A673 (cell line): Measurements from ENCODE around the gene SPATA3. TPM values are rescaled to one million over a fixed set of nuclear protein-coding genes. Genes with fewer than 3 reads are reported as not detected.

ENCODE experiments used
- BruUV-seq: library from RNA; stranded (reverse); fragments of 400-500 nt; replicated peaks from 2 replicates; lab custom pipeline; 2021; lab: Mats Ljungman, UMichigan
- CTCF ChIA-PET: fragments of 300-600 bp; sonication (Branson Sonifier 250); formaldehyde crosslinking; loops from one replicate; lab custom pipeline; 2022; ENCODE audit warnings: antibody characterized with exemption; lab: Charles Lee
- POLR2A ChIA-PET: fragments of 300-600 bp; sonication (Branson Sonifier 250); formaldehyde crosslinking; loops from one replicate; lab custom pipeline; 2022; ENCODE audit warnings: antibody characterized with exemption; ENCODE audit not compliant: low non-redundant PET; lab: Charles Lee
- DNase-seq: peaks from one replicate; pipeline ENCODE4 v3.0.0-alpha.2; 2015; ENCODE audit warnings: low spot score
- H3K27ac ChIP-seq: fragments of 200-600 bp; sonication (generic); 2 replicates; pipeline ENCODE4 v1.5.1; 2016; ENCODE audit warnings: mixed run types, low read depth, mild to moderate bottlenecking, mixed read lengths, antibody characterized with exemption, low read length; ENCODE audit not compliant: poor library complexity, severe bottlenecking
- H3K27me3 ChIP-seq: fragments of 200-600 bp; sonication (generic); replicated peaks from 2 replicates; pipeline ENCODE4 v1.6.1; 2017; ENCODE audit warnings: mixed run types, low read depth, mild to moderate bottlenecking, mixed read lengths, antibody characterized with exemption, low read length; ENCODE audit not compliant: insufficient read depth, poor library complexity
- H3K36me3 ChIP-seq: fragments of 200-600 bp; sonication (generic); 2 replicates; pipeline ENCODE4 v1.6.1; 2016; ENCODE audit warnings: mixed run types, mild to moderate bottlenecking, mixed read lengths, antibody characterized with exemption, low read length; ENCODE audit not compliant: insufficient read depth, poor library complexity, severe bottlenecking
- H3K4me1 ChIP-seq: fragments of 200-600 bp; sonication (generic); 2 replicates; pipeline ENCODE4 v1.6.1; 2017; ENCODE audit warnings: mixed run types, mild to moderate bottlenecking, mixed read lengths, antibody characterized with exemption, low read length; ENCODE audit not compliant: insufficient read depth, poor library complexity, severe bottlenecking
- H3K4me3 ChIP-seq: fragments of 200-600 bp; sonication (generic); 2 replicates; pipeline ENCODE4 v1.5.1; 2016; ENCODE audit warnings: low read depth, mixed run types, mild to moderate bottlenecking, mixed read lengths, low read length; ENCODE audit not compliant: poor library complexity, severe bottlenecking
- H3K9me3 ChIP-seq: fragments of 200-600 bp; sonication (generic); 2 replicates; pipeline ENCODE4 v1.6.1; 2016; ENCODE audit warnings: mixed run types, low read depth, mild to moderate bottlenecking, mixed read lengths, antibody characterized with exemption, low read length; ENCODE audit not compliant: poor library complexity, severe bottlenecking
- EZH2 ChIP-seq: fragments of 200-600 bp; sonication (generic); IDR thresholded peaks from 2 replicates; pipeline ENCODE4 v1.6.1; 2017; ENCODE audit warnings: borderline replicate concordance, low read depth, mild to moderate bottlenecking, mixed read lengths, antibody characterized with exemption, low read length; ENCODE audit not compliant: poor library complexity, severe bottlenecking
- intact Hi-C: fragments of 100-400 bp; cut with micrococcal nuclease; formaldehyde crosslinking; loops from one replicate; pipeline ENCODE4 v1.10.0; 2022; ENCODE audit not compliant: unreplicated experiment
- total RNA-seq: library from RNA; stranded (reverse); gene quantifications from 2 replicates; pipeline ENCODE4 v1.2.3, GENCODE V29; 2021
- TF ChIP-seq, protein P1 (sequence below): fragments of 300-800, 200-600 bp; sonication (generic); conservative IDR thresholded peaks from 2 replicates; pipeline ENCODE4 v1.5.1; 2017; ENCODE audit warnings: low read depth, mild to moderate bottlenecking, antibody characterized with exemption, low read length, moderate library complexity, mixed read lengths

The SPATA3 gene
- total RNA-seq, 1 experiment from 2014 or later, result not detected

DNA sequence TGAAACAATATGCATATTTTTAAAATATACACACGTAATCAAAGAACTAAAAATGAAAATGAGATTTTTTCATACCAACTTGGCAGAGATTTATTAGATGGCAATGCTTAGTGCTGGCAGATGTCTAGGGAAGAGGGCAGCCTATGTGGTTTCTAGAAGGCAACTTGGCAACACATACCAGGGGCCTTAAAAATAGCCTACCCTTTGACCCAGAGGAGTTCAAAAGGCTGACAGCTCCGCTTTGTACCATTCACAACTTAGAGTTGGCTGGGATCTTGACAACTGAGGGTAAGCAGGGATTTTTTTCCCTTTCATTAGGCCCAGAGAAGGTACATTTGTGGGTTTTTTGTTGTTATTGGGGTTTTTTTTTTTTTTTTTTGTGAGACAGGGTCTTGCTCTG lies 44.5 kb upstream of the SPATA3 start:
- POLR2A ChIA-PET, result interaction anchor here (0.7 kb wide), 1 partner anchor 85 kb away, joined by 3 read pairs; no protein-coding TSS in a partner anchor
- no peaks in the 10 kb centered on the region for H3K4me1 ChIP-seq
- H3K36me3 ChIP-seq, result no peaks in the 10 kb centered on the region
- no peak for TF ChIP-seq EZH2
- TF ChIP-seq, protein P1, sequence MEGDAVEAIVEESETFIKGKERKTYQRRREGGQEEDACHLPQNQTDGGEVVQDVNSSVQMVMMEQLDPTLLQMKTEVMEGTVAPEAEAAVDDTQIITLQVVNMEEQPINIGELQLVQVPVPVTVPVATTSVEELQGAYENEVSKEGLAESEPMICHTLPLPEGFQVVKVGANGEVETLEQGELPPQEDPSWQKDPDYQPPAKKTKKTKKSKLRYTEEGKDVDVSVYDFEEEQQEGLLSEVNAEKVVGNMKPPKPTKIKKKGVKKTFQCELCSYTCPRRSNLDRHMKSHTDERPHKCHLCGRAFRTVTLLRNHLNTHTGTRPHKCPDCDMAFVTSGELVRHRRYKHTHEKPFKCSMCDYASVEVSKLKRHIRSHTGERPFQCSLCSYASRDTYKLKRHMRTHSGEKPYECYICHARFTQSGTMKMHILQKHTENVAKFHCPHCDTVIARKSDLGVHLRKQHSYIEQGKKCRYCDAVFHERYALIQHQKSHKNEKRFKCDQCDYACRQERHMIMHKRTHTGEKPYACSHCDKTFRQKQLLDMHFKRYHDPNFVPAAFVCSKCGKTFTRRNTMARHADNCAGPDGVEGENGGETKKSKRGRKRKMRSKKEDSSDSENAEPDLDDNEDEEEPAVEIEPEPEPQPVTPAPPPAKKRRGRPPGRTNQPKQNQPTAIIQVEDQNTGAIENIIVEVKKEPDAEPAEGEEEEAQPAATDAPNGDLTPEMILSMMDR, result no peak
- H3K9me3 ChIP-seq, result no peaks in the 10 kb centered on the region
- CTCF ChIA-PET, result no interaction called here
- no peak overlapping the region for H3K27ac ChIP-seq
- H3K4me3 ChIP-seq, result no peak overlapping the region
- intact Hi-C loops, result no loop called here
- DNase-seq, result no peak
- BruUV-seq, result no TSS peak
- H3K27me3 ChIP-seq, result peaks cover 1% of the 10 kb centered on the region

DNA sequence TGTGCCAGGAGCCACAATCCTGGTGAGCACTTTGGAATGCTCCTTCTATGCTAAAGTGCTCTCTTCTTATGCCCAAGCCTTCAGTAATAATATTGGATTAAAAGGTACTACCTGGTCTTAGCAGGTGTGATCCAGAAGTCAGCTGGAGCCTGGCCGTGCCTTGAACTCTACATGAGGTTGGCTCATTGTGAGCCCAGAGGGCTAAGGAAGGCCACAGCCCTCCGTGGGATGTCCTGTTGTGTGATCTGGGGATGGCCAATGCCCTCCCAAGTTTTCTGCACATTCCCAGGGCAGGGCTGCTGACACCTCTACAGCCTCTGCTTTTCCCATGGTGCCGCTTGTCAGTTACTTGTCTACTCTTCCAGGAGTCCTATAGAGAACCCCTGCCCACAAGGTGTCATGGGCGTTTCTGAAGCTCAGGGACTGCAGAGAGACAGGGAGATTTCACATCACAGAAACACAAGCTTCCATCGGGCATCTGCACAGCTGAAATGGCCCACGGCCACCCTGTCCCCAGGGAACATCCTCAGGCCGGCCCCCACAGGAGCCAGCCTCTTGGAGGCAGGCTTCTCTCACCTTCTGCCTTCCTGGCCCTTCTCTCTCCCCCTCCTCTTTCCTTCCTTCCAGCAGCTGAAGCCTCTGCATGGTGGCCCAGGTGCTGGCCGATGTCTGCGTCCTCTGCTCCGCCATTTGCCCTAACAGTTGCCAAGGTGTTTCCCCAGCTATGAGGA lies 43.5 kb upstream of the SPATA3 start:
- ChIA-PET POLR2A (no interaction called here), CTCF (no interaction called here)
- TF ChIP-seq, protein P1, result no peak
- no peak for TF ChIP-seq EZH2
- no peak overlapping the region for H3K4me3 ChIP-seq
- H3K4me1 ChIP-seq, result no peaks in the 10 kb centered on the region
- H3K27ac ChIP-seq, result no peak overlapping the region
- BruUV-seq, result no TSS peak
- no peaks in the 10 kb centered on the region for H3K36me3 ChIP-seq
- H3K27me3 ChIP-seq, result peaks cover 10% of the 10 kb centered on the region
- no peaks in the 10 kb centered on the region for H3K9me3 ChIP-seq
- intact Hi-C loops, result no loop called here
- no peak for DNase-seq

DNA sequence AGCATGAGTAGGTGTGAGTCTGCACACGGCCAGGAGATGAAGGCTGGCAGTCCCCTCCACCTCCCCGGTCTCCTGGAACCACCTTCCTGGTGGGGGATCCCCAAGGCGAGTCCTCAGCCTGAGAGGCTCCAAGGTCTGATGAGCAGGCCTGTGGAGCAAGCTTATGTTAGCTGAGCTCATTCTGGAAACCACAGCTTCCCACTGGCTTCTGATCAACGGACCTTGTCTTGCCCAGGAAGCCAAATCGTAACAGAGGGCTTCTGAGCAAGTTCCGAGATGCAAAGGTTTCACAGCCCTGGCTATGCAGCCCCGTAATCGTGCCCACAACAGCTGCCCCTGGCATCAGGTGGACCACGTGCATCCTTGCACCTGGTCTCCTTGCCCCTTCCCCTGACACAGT lies 42.1 kb upstream of the SPATA3 start:
- TF ChIP-seq EZH2, result no peak
- TF ChIP-seq, protein P1, result no peak
- no peaks in the 10 kb centered on the region for H3K9me3 ChIP-seq
- no TSS peak for BruUV-seq
- intact Hi-C loops, result no loop called here
- POLR2A ChIA-PET, result no interaction called here
- H3K4me3 ChIP-seq, result no peak overlapping the region
- H3K27ac ChIP-seq, result no peak overlapping the region
- DNase-seq, result no peak
- CTCF ChIA-PET, result no interaction called here
- no peaks in the 10 kb centered on the region for H3K4me1 ChIP-seq
- peaks cover 21% of the 10 kb centered on the region for H3K27me3 ChIP-seq
- H3K36me3 ChIP-seq, result no peaks in the 10 kb centered on the region
